Stromal cell of bone marrow (primary cell): ENCODE measurements around the gene TIMM10B.
"Not testable (repeated sequence)": the region's sequence is repeated elsewhere in the genome, so short reads cannot be mapped to it uniquely, and the experiment has no call there.

Experiments used
- DNase-seq: peaks from one replicate; pipeline ENCODE4 v3.0.0-alpha.2; 2012; ENCODE audit warnings: low read depth

TIMM10B gene

DNA sequence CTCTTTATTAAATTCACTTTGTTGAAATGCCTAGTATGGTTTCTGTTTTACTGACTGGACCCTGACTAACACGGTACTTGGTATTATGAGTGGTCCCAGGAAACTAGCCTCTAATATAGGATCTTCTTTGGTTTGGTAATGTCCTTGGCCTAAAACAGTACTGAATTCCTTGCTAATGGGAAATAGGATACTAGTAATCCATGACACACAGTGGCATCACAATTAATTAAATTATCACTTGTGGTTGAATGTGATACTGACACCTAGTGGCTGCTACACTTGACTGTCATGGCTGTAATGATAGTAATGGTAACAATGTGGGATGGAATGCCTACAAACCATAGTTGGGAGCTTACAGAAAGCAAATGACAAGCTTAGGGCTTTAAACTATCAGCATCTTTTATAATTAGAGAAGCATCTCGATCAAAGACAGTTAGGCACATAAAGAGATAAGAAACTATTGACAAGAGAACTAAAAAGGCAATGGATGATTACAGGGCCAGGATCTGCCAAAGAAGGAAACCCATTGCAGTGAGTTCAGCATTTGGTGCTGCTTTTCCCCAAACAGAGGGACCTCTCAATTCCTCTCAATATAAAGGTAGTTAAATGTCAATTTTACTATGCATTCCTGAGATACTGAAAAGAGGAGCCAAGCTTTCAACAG lies 24.4 kb downstream of the TIMM10B start:
- peak; percentile 56 for DNase-seq

DNA sequence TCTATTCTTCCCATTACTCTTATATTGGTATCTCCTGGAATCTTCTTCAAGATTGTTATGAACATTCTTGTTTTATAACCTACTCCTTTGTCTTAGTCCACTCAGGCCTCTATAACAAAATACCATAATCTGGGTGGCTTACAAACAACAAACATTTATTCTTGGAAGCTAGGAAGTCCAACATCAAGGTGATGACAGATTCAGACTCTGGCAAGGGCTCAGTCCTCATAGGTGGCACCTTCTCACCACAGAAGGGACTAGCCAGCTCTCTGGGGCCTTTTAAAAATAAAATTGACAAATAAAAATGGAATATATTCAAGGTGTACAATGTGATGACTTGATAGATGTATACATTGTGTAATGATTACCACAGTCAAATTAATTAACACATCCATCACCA lies 35.6 kb downstream of the TIMM10B start:
- no peak for DNase-seq

- no peak for DNase-seq
Measured at GRCh38 chr11:6520265-6520664, 39.0 kb downstream of the TIMM10B start.

DNA sequence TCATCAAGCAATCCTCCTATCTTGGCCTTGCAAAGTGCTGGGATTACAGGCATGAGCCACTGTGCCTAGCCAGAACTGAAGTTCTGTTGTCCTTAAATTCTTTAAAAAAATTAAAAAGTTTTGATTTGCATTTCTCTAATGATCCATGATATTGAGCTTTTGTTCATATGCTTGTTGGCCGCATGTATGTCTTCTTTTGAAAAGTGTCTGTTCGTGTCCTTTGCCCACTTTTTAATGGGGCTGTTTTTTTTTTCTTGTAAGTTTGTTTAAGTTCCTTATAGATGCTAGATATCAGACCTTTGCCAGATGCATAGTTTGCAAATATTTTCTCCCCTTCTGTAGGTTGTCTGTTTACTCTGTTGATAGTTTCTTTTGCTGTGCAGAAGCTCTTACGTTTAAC lies 40.6 kb downstream of the TIMM10B start:
- not testable (repeated sequence) for DNase-seq

- DNase-seq = no peak
Measured at GRCh38 chr11:6523253-6523652, 42.0 kb downstream of the TIMM10B start.

GRCh38 chr11:6526411-6527135 lies 45.3 kb downstream of the TIMM10B start:
- DNase-seq = no peak

DNA sequence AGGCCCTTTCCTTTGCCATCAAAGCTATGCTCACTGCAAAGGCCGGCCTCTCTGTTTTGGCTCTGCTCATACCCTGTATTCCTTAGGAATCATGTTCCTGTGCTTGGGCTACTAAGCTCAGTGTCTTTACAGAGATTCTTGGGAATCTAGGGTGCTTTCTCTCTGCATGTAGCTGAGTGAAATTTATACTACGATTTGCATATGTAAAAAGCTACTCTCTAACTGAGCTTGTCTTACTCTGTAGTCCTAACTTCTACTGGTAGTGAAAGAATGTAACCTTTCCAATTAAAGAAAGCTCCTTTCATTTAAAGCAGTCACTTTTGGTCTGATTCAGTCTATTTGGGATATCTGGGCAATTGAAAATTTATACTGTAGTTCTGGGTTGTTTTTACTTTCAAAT lies 48.0 kb downstream of the TIMM10B start:
- DNase-seq = no peak

GRCh38 chr11:6530848-6531247 lies 49.5 kb downstream of the TIMM10B start:
- DNase-seq = no peak

DNA sequence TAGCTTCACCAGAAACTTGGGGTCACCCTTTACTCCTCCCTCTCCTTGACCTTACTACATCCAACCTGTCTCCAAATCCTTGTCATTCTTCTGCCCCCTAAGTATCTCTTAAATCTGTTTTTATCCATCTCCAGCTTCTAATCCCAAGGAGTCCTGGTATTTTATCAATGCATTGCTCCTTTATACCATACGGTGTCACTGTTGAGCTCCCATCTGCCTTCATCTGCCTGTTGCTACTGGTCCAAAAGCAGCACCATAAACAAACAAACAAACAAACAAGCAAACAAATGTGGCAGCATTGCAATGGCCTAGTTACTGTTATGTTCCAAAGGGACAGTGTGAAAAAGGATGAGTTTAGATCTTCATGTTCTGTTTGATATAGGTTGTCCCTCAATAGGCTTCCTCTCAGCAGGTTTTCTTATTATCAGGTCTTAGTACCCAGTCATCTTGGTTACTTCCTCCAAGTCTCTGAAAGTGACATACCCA lies 50.0 kb downstream of the TIMM10B start:
- peak; percentile 13 for DNase-seq
